ENCODE results near the gene FRS2.

The FRS2 gene

GRCh38 chr12:69545081-69545480, 74.9 kb downstream of the FRS2 start:
- H3K27ac ChIP-seq, result no peak overlapping the region
- no peak overlapping the region for H3K4me2 ChIP-seq
- no peak overlapping the region for H2AFZ ChIP-seq (ENCODE audit: low read depth)
- H4K20me1 ChIP-seq (ENCODE audit: insufficient read depth), result no peaks in the 10 kb centered on the region
- no peak overlapping the region for H3K9ac ChIP-seq
- no peak overlapping the region for H3K4me3 ChIP-seq (IDR thresholded peaks at IDR 0.05; ENCODE audit: insufficient read depth, low read depth, low read length)
- no peaks in the 10 kb centered on the region for H3K4me1 ChIP-seq (ENCODE audit: low read depth, poor library complexity, severe bottlenecking)
- no peaks in the 10 kb centered on the region for H3K36me3 ChIP-seq (ENCODE audit: insufficient read depth)
- no peaks in the 10 kb centered on the region for H3K79me2 ChIP-seq (ENCODE audit: insufficient read depth, low read depth)
- no peak for TF ChIP-seq CTCF (conservative IDR thresholded peaks at IDR 0.05; ENCODE audit: low read depth, low read length)
- H3K27me3 ChIP-seq (ENCODE audit: insufficient read depth, low read depth), result no peaks in the 10 kb centered on the region

- no peaks in the 10 kb centered on the region for H3K27me3 ChIP-seq (ENCODE audit: insufficient read depth, low read depth)
- no peaks in the 10 kb centered on the region for H4K20me1 ChIP-seq (ENCODE audit: insufficient read depth)
- H3K4me3 ChIP-seq (IDR thresholded peaks at IDR 0.05; ENCODE audit: insufficient read depth, low read depth, low read length), result no peak overlapping the region
- H3K9ac ChIP-seq, result no peak overlapping the region
- TF ChIP-seq CTCF (conservative IDR thresholded peaks at IDR 0.05; ENCODE audit: low read depth, low read length), result no peak
- H3K27ac ChIP-seq, result no peak overlapping the region
- H3K4me1 ChIP-seq (ENCODE audit: low read depth, poor library complexity, severe bottlenecking), result no peaks in the 10 kb centered on the region
- H3K79me2 ChIP-seq (ENCODE audit: insufficient read depth, low read depth), result no peaks in the 10 kb centered on the region
- H3K36me3 ChIP-seq (ENCODE audit: insufficient read depth), result no peaks in the 10 kb centered on the region
- no peak overlapping the region for H2AFZ ChIP-seq (ENCODE audit: low read depth)
- no peak overlapping the region for H3K4me2 ChIP-seq
These were observed 76.7 kb downstream of the FRS2 start for GRCh38 chr12:69546693-69547438.

- no peaks in the 10 kb centered on the region for H3K79me2 ChIP-seq (ENCODE audit: insufficient read depth, low read depth)
- TF ChIP-seq CTCF (conservative IDR thresholded peaks at IDR 0.05; ENCODE audit: low read depth, low read length), result no peak
- no peak overlapping the region for H2AFZ ChIP-seq (ENCODE audit: low read depth)
- H3K4me1 ChIP-seq (ENCODE audit: low read depth, poor library complexity, severe bottlenecking), result no peaks in the 10 kb centered on the region
- H3K4me3 ChIP-seq (IDR thresholded peaks at IDR 0.05; ENCODE audit: insufficient read depth, low read depth, low read length), result no peak overlapping the region
- H3K36me3 ChIP-seq (ENCODE audit: insufficient read depth), result no peaks in the 10 kb centered on the region
- H4K20me1 ChIP-seq (ENCODE audit: insufficient read depth), result no peaks in the 10 kb centered on the region
- no peak overlapping the region for H3K4me2 ChIP-seq
- H3K27ac ChIP-seq, result no peak overlapping the region
- H3K27me3 ChIP-seq (ENCODE audit: insufficient read depth, low read depth), result no peaks in the 10 kb centered on the region
- no peak overlapping the region for H3K9ac ChIP-seq
These were observed 78.5 kb downstream of the FRS2 start for GRCh38 chr12:69548687-69549086.

GRCh38 chr12:69550569-69551350, 80.6 kb downstream of the FRS2 start:
- no peak for TF ChIP-seq CTCF (conservative IDR thresholded peaks at IDR 0.05; ENCODE audit: low read depth, low read length)
- Histone ChIP-seq H3K4me1 (ENCODE audit: low read depth, poor library complexity, severe bottlenecking) (no peaks in the 10 kb centered on the region), H2AFZ (ENCODE audit: low read depth) (no peak overlapping the region)

More at GRCh38 chr12:69550569-69551350, 80.6 kb downstream of the FRS2 start:
- Histone ChIP-seq H4K20me1 (ENCODE audit: insufficient read depth) (no peaks in the 10 kb centered on the region), H3K36me3 (ENCODE audit: insufficient read depth) (no peaks in the 10 kb centered on the region), H3K4me2 (no peak overlapping the region), H3K27me3 (ENCODE audit: insufficient read depth, low read depth) (no peaks in the 10 kb centered on the region), H3K27ac (no peak overlapping the region), H3K9ac (no peak overlapping the region), H3K4me3 (IDR thresholded peaks at IDR 0.05; ENCODE audit: insufficient read depth, low read depth, low read length) (no peak overlapping the region), H3K79me2 (ENCODE audit: insufficient read depth, low read depth) (no peaks in the 10 kb centered on the region)

All from KMS-11 (cell line).